ENCODE measurements around the gene RAB33A. TPM values are rescaled to one million over a fixed set of nuclear protein-coding genes. Genes with fewer than 3 reads are reported as not detected.

RAB33A gene
- total RNA-seq, 4 donors from 2014 or later = 0.79 to 6.2 (median 0.82) TPM; not detected in 1

DNA sequence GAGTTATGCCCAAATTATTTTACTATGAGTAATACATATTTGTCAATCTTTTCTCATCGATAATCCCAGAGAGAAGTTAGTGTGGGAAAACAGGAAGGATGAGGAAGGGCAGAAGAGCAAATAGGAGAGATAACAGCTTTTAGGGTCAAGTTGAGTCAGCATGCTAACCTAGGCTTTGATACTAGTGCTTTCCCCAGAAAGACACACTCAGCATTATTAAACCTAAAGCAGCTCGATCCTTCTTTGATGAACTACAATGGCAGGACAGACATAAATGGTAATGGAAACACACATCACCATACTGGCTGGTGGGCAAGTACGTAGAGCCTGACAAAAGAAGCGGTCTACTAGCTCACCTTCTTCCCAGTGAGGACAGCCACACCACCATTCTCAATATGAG, 26.6 kb upstream of the RAB33A start:
- WGBS, 2 donors (ENCODE audit: low coverage in 1 of 2) = 84 to 100% methylated on average over 2 to 4 of the region's 4 CpGs
- Histone ChIP-seq H3K4me3 (no peak overlapping the region), H3K4me1 (no peaks in the 10 kb centered on the region), H3K27me3 (no peaks in the 10 kb centered on the region), H3K36me3 (peaks cover 0 to 4% (median 0%) of the 10 kb centered on the region in 4 donors), H3K9me3 (no peaks in the 10 kb centered on the region), H3K27ac (no peak overlapping the region)
- DNase-seq = no peak
- in situ Hi-C loops (cut with MboI; ENCODE audit: low pct_ligation_motif_present in 1 of 4, low pct_unique_long_range_greater_than_20kb in 1 of 4, low sequenced_read_pairs in 3 of 4) = no loop called here
- intact Hi-C loops (cut with DNase I; ENCODE audit: low total_unique reads) = no loop called here
- no peak for TF ChIP-seq POLR2A (IDR thresholded peaks at IDR 0.05)
- no peak for TF ChIP-seq POLR2AphosphoS5 (IDR thresholded peaks at IDR 0.05)
- TF ChIP-seq EP300 (IDR thresholded peaks at IDR 0.05; ENCODE audit: low read depth) = no peak
- TF ChIP-seq, protein P1, sequence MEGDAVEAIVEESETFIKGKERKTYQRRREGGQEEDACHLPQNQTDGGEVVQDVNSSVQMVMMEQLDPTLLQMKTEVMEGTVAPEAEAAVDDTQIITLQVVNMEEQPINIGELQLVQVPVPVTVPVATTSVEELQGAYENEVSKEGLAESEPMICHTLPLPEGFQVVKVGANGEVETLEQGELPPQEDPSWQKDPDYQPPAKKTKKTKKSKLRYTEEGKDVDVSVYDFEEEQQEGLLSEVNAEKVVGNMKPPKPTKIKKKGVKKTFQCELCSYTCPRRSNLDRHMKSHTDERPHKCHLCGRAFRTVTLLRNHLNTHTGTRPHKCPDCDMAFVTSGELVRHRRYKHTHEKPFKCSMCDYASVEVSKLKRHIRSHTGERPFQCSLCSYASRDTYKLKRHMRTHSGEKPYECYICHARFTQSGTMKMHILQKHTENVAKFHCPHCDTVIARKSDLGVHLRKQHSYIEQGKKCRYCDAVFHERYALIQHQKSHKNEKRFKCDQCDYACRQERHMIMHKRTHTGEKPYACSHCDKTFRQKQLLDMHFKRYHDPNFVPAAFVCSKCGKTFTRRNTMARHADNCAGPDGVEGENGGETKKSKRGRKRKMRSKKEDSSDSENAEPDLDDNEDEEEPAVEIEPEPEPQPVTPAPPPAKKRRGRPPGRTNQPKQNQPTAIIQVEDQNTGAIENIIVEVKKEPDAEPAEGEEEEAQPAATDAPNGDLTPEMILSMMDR (IDR thresholded peaks at IDR 0.05) = no peak

DNA sequence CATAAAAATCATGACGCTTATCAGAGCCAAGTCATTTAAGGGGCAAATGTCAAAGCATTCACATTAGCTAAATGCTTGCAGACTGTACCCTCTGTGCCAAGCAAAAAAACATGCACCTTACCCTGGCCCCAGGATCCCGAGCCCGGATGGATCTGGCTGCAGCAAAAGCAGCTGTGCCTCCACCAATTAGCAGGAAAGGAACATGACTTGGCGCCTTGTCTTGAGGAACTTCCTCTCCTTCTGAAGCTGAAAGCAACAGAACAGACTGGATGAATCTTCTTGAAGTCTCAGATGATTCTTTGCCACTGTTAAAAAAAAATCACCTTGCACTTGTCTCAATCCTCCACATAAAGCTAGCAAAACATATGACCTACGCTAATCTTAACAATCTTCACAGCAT, 24.1 kb upstream of the RAB33A start:
- no peak for DNase-seq
- H3K27me3 ChIP-seq = no peaks in the 10 kb centered on the region
- no peak overlapping the region for H3K27ac ChIP-seq
- intact Hi-C loops (cut with DNase I; ENCODE audit: low total_unique reads) = no loop called here
- no peaks in the 10 kb centered on the region for H3K4me1 ChIP-seq
- H3K9me3 ChIP-seq = no peaks in the 10 kb centered on the region
- no peak overlapping the region for H3K4me3 ChIP-seq
- TF ChIP-seq, protein P1 (IDR thresholded peaks at IDR 0.05) = no peak
- TF ChIP-seq POLR2A (IDR thresholded peaks at IDR 0.05) = no peak
- no peak for TF ChIP-seq POLR2AphosphoS5 (IDR thresholded peaks at IDR 0.05)
- no peak for TF ChIP-seq EP300 (IDR thresholded peaks at IDR 0.05; ENCODE audit: low read depth)
- peaks cover 0 to 4% (median 0%) of the 10 kb centered on the region in 4 donors for H3K36me3 ChIP-seq
- WGBS, 2 donors (ENCODE audit: low coverage in 1 of 2) = 65 to 80% methylated on average over 1 to 5 of the region's 5 CpGs
- in situ Hi-C loops (cut with MboI; ENCODE audit: low pct_ligation_motif_present in 1 of 4, low pct_unique_long_range_greater_than_20kb in 1 of 4, low sequenced_read_pairs in 3 of 4) = no loop called here

DNA sequence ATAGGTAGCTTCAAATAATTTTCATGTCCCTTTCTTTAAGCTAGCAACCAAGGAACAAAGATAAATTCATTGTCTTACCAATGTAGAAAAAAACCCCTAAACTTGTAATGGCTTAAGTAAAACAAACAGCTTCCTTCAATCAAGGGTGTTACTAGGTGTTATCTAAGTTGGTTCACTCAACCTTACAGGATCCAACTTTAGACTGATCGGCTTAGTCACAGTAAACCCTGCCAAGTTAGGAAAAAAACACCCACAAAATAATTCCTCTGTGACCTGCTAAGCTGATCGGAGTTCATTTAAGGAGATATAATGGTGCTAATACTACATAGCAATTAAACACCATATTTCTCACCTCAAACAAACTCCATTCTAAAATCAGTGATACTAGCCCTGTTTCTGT, 16.2 kb upstream of the RAB33A start:
- H3K9me3 ChIP-seq = no peaks in the 10 kb centered on the region
- no peak overlapping the region for H3K4me3 ChIP-seq
- TF ChIP-seq POLR2A (IDR thresholded peaks at IDR 0.05) (no peak), EP300 (IDR thresholded peaks at IDR 0.05; ENCODE audit: low read depth) (no peak), POLR2AphosphoS5 (IDR thresholded peaks at IDR 0.05) (no peak)
- TF ChIP-seq, protein P1 (IDR thresholded peaks at IDR 0.05) = no peak
- in situ Hi-C loops (cut with MboI; ENCODE audit: low pct_ligation_motif_present in 1 of 4, low pct_unique_long_range_greater_than_20kb in 1 of 4, low sequenced_read_pairs in 3 of 4) = no loop called here
- H3K27me3 ChIP-seq = no peaks in the 10 kb centered on the region
- DNase-seq = no peak
- no peak overlapping the region for H3K27ac ChIP-seq
- no peaks in the 10 kb centered on the region for H3K36me3 ChIP-seq
- WGBS, 2 donors (ENCODE audit: low coverage in 1 of 2) = 77 to 100% methylated on average over 2 of the region's 2 CpGs
- intact Hi-C loops (cut with DNase I; ENCODE audit: low total_unique reads) = no loop called here
- H3K4me1 ChIP-seq = no peaks in the 10 kb centered on the region

DNA sequence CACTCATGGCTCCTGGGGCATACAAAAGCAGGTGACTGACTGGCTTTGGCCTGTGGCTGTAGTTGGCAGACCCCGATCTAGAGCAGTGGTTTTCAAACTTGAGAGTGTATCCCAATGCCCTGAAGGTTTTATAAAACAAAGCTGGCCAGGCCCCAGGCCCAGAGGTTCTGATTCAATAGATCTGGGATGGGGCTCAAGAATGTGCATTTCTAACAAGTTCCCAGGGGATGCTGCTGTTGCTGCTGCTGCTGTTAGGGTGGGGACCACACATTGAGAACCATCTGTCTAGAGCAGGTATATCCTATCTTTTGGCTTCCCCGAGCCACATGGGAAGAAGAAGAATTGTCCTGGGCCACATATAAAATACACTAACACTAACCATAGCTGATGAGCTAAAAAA, 13.5 kb upstream of the RAB33A start:
- 68% methylated on average over 2 of the region's 2 CpGs; no CpG with 5 or more reads in 1 of the 2 donors for WGBS, 2 donors (ENCODE audit: low coverage in 1 of 2)
- Histone ChIP-seq H3K4me3 (no peak overlapping the region), H3K36me3 (no peaks in the 10 kb centered on the region), H3K4me1 (peaks cover 0 to 3% (median 0%) of the 10 kb centered on the region in 4 donors), H3K9me3 (no peaks in the 10 kb centered on the region), H3K27me3 (no peaks in the 10 kb centered on the region), H3K27ac (no peak overlapping the region)
- intact Hi-C loops (cut with DNase I; ENCODE audit: low total_unique reads) = no loop called here
- no peak for TF ChIP-seq POLR2AphosphoS5 (IDR thresholded peaks at IDR 0.05)
- TF ChIP-seq POLR2A (IDR thresholded peaks at IDR 0.05) = no peak
- TF ChIP-seq, protein P1 (IDR thresholded peaks at IDR 0.05) = no peak
- in situ Hi-C loops (cut with MboI; ENCODE audit: low pct_ligation_motif_present in 1 of 4, low pct_unique_long_range_greater_than_20kb in 1 of 4, low sequenced_read_pairs in 3 of 4) = no loop called here
- DNase-seq = no peak
